ENCODE data around the gene GPR63.

The GPR63 gene

DNA sequence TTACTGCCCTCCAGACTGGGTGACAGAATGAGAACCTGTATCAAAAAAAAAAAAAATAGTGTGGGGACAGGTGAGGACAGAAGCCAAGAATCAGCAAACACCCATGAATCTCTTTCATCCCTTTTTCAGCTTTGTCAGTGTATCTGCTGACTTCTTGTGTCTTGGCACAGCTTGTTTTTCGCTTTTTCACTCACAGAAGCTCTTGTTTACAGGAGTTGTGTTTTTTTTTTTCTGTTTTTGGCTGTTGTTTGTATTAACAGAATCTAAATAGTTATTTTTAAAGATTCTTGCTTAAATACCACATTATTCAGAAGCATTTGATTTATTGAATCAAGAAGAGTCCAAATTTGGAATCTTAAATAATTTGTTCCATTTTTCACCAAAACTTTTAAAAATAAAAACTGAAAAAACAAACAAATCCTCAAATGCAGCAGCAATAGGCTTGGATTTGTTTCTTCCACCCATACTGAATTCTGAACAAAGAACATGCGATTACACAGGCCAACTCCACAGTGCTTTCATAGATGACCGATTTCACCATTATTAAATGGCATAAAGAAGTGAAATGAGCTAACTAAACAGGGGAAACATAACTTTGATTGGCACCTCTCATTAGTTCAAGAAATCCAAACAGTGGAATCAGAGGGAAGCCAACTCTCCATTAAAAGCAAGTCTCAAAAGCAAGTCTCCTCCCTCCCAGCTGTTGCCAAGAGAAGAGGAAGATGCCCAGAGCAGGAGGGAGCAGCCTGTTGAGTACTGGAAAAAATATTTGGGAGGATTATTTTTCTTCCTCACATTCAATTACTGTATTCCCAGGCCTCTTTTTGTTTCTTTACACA, 27.2 kb upstream of the GPR63 start:
- no peaks in the 10 kb centered on the region for H3K27me3 ChIP-seq (ENCODE audit: insufficient read depth, poor library complexity, severe bottlenecking)
- no peak overlapping the region for H3K27ac ChIP-seq (replicated peaks)
- no peak overlapping the region for H3K4me3 ChIP-seq (replicated peaks; ENCODE audit: insufficient read depth, low read length)
- DNase-seq (ENCODE audit: low read depth in 1 of 2, low spot score in 1 of 2): no peak
- TF ChIP-seq SPI1 (IDR thresholded peaks at IDR 0.05; ENCODE audit: borderline replicate concordance, low read depth): no peak
- TF ChIP-seq, protein P1, sequence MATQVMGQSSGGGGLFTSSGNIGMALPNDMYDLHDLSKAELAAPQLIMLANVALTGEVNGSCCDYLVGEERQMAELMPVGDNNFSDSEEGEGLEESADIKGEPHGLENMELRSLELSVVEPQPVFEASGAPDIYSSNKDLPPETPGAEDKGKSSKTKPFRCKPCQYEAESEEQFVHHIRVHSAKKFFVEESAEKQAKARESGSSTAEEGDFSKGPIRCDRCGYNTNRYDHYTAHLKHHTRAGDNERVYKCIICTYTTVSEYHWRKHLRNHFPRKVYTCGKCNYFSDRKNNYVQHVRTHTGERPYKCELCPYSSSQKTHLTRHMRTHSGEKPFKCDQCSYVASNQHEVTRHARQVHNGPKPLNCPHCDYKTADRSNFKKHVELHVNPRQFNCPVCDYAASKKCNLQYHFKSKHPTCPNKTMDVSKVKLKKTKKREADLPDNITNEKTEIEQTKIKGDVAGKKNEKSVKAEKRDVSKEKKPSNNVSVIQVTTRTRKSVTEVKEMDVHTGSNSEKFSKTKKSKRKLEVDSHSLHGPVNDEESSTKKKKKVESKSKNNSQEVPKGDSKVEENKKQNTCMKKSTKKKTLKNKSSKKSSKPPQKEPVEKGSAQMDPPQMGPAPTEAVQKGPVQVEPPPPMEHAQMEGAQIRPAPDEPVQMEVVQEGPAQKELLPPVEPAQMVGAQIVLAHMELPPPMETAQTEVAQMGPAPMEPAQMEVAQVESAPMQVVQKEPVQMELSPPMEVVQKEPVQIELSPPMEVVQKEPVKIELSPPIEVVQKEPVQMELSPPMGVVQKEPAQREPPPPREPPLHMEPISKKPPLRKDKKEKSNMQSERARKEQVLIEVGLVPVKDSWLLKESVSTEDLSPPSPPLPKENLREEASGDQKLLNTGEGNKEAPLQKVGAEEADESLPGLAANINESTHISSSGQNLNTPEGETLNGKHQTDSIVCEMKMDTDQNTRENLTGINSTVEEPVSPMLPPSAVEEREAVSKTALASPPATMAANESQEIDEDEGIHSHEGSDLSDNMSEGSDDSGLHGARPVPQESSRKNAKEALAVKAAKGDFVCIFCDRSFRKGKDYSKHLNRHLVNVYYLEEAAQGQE (IDR thresholded peaks at IDR 0.05; ENCODE audit: insufficient replicate concordance, low read depth): no peak
- no peak for TF ChIP-seq GABPA (IDR thresholded peaks at IDR 0.05; ENCODE audit: low read depth)
- TF ChIP-seq, protein P2, sequence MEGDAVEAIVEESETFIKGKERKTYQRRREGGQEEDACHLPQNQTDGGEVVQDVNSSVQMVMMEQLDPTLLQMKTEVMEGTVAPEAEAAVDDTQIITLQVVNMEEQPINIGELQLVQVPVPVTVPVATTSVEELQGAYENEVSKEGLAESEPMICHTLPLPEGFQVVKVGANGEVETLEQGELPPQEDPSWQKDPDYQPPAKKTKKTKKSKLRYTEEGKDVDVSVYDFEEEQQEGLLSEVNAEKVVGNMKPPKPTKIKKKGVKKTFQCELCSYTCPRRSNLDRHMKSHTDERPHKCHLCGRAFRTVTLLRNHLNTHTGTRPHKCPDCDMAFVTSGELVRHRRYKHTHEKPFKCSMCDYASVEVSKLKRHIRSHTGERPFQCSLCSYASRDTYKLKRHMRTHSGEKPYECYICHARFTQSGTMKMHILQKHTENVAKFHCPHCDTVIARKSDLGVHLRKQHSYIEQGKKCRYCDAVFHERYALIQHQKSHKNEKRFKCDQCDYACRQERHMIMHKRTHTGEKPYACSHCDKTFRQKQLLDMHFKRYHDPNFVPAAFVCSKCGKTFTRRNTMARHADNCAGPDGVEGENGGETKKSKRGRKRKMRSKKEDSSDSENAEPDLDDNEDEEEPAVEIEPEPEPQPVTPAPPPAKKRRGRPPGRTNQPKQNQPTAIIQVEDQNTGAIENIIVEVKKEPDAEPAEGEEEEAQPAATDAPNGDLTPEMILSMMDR (IDR thresholded peaks at IDR 0.05; ENCODE audit: insufficient read depth, low read length): no peak
- TF ChIP-seq POLR2AphosphoS5 (IDR thresholded peaks at IDR 0.05; ENCODE audit: low read depth): no peak

DNA sequence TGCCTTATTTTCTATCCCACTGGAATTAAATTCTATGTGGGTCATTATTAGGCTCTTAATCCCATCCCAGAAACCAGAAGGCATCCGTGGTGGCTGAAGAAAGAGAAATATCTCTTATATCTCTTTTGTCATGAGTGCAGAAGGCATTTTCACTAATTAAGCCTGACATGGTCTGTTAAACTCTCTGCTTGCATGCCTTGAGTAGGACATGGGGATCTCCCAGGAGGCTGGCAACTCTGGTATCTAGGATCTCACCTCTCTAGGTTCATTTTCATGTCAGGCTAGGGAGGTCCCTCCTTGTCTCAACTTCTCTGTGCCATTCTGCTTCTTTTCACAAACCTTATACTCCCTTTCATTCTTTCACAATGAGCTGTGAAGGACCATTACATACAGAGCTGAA, 25.3 kb upstream of the GPR63 start:
- no peak overlapping the region for H3K27ac ChIP-seq (replicated peaks)
- H3K4me3 ChIP-seq (replicated peaks; ENCODE audit: insufficient read depth, low read length): no peak overlapping the region
- TF ChIP-seq GABPA (IDR thresholded peaks at IDR 0.05; ENCODE audit: low read depth) (no peak), SPI1 (IDR thresholded peaks at IDR 0.05; ENCODE audit: borderline replicate concordance, low read depth) (no peak), POLR2AphosphoS5 (IDR thresholded peaks at IDR 0.05; ENCODE audit: low read depth) (no peak)
- TF ChIP-seq, protein P2 (IDR thresholded peaks at IDR 0.05; ENCODE audit: insufficient read depth, low read length): no peak
- TF ChIP-seq, protein P1 (IDR thresholded peaks at IDR 0.05; ENCODE audit: insufficient replicate concordance, low read depth): no peak
- no peaks in the 10 kb centered on the region for H3K27me3 ChIP-seq (ENCODE audit: insufficient read depth, poor library complexity, severe bottlenecking)
- DNase-seq (ENCODE audit: low read depth in 1 of 2, low spot score in 1 of 2): no peak

DNA sequence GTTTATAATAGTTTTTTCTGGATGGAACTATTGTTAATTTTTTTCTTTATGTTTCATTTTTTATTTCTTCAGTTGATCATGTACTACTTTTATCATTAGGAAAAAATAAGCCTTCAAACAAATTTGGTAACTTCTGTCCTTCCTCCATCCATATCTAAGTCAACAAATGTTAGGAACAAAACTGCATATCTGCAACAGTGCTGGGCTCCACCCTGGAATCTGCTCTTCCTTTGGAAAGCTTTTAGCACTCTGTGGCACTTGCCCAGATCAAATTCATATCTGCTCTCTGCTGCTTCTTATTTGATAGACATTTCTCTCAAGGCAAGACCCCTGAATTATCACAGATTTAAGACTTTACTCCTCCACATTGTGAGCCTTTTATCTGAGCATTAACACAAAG, 24.3 kb upstream of the GPR63 start:
- TF ChIP-seq GABPA (IDR thresholded peaks at IDR 0.05; ENCODE audit: low read depth) (no peak), POLR2AphosphoS5 (IDR thresholded peaks at IDR 0.05; ENCODE audit: low read depth) (no peak), SPI1 (IDR thresholded peaks at IDR 0.05; ENCODE audit: borderline replicate concordance, low read depth) (no peak)
- TF ChIP-seq, protein P1 (IDR thresholded peaks at IDR 0.05; ENCODE audit: insufficient replicate concordance, low read depth): no peak
- TF ChIP-seq, protein P2 (IDR thresholded peaks at IDR 0.05; ENCODE audit: insufficient read depth, low read length): no peak
- H3K27ac ChIP-seq (replicated peaks): no peak overlapping the region
- H3K4me3 ChIP-seq (replicated peaks; ENCODE audit: insufficient read depth, low read length): no peak overlapping the region
- no peaks in the 10 kb centered on the region for H3K27me3 ChIP-seq (ENCODE audit: insufficient read depth, poor library complexity, severe bottlenecking)
- no peak for DNase-seq (ENCODE audit: low read depth in 1 of 2, low spot score in 1 of 2)

Data from HL-60 (cell line).